Stimulated activated CD4-positive, alpha-beta T cell treated with anti-CD3 and anti-CD28 coated beads, Interleukin-15, amount 100 ng/mL, for 24 hours (primary cell): Measurements from ENCODE around the gene HSD17B7.
"Not testable (repeated sequence)": the region's sequence is repeated elsewhere in the genome, so short reads cannot be mapped to it uniquely, and the experiment has no call there.

ENCODE experiments used
- DNase-seq: peaks from one replicate; pipeline ENCODE4 v3.0.0-alpha.2; 2020

Gene HSD17B7, protein sequence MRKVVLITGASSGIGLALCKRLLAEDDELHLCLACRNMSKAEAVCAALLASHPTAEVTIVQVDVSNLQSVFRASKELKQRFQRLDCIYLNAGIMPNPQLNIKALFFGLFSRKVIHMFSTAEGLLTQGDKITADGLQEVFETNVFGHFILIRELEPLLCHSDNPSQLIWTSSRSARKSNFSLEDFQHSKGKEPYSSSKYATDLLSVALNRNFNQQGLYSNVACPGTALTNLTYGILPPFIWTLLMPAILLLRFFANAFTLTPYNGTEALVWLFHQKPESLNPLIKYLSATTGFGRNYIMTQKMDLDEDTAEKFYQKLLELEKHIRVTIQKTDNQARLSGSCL

DNA sequence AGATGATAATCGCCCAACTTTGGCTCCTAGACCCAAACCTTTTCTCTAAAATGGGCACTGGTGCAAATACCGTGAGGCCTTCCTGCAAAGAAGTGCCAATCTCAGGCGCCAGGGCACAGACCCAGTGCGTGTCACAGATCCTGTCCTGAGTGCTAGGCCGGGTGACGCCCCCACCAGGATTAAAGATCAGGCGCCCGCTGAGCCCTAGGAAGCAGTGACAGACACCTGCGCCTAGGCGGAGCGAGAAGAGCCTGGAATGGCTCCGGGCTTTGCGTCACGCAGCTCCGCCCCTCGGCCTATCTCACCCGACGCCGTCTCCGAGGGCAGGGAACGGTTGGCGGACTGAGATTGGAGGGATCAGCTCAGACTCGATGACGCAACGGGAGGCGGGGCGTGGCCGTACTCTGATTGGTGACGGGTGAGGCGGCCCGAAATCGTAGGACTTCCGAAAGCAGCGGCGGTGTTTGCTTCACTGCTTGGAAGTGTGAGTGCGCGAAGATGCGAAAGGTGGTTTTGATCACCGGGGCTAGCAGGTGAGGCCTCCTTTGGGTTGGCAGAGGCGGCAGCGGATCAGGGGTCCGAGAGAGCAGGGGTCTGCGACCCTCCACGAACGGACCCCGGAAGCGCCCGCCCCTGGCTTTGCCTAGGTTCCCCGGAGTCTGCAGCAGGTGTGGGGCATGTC lies at the start of gene HSD17B7:
TSS of gene HSD17B7 (plus strand) at position 400 of the 682 bp plus-strand sequence. CDS start at position 499, 99 bp downstream.
- DNase-seq, result peak; percentile 79

DNA sequence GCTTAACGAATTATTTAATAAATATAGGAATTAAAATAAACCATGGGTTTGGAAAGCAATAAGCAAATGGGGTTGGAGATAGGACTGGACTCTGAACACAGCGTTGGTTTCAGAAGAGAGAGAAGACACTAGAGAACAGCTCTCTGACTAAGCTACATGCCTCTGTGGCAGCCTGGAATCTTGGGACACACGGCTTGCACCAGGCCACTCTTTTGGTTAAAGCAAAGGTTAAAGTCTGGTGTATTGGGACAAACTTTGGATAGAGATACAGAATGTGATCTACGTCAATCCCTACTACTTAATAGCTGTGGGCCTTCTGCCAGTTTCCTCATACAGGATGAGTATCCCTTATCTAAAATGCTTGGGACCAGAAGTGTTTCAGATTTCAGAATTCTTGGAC lies 49.7 kb upstream of the HSD17B7 start:
- no peak for DNase-seq

DNA sequence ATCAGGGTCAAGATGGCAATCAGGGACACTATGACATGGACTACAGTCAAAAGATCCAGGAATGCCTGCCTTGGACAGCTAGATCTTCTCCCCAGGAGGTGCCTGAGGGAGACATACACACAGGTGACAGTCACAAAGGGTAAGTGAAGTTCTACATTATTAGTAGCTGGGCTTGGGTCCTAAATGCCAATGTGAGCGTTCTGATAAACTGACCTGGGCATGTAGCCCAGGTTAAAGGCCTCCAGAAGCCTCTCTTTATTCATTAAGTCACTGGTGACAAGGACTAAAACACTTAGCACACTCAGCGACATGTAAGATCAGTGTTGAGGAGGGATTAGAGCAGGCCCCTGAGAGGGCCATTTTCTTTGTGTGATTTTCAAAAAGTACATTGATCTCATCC lies 48.9 kb upstream of the HSD17B7 start:
- DNase-seq, result no peak

DNA sequence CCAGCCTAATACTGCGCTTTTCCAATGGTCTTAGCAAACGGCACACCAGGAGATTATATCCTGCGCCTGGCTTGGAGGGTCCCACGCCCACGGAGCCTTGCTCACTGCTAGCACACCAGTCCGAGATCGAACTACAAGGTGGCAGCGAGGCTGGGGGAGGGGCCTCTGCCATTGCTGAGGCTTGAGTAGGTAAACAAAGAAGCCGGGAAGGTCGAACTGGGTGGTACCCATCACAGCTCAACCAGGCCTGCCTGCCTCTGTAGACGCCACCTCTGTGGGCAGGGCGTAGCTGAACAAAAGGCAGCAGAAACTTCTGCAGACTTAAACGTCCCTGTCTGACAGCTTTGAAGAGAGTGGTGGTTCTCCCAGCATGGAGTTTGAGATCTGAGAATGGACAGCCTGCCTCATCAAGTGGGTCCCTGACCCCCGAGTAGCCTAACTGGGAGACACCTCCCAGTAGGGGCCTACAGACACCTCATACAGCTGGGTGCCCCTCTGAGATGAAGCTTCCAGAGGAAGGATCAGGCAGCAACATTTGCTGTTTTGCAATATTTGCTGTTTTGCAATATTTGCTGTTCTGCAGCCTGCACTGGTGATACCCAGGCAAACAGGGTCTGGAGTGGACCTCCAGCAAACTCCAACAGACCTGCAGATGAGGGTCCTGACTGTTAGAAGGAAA lies 44.1 kb upstream of the HSD17B7 start:
- DNase-seq, result not testable (repeated sequence)

DNA sequence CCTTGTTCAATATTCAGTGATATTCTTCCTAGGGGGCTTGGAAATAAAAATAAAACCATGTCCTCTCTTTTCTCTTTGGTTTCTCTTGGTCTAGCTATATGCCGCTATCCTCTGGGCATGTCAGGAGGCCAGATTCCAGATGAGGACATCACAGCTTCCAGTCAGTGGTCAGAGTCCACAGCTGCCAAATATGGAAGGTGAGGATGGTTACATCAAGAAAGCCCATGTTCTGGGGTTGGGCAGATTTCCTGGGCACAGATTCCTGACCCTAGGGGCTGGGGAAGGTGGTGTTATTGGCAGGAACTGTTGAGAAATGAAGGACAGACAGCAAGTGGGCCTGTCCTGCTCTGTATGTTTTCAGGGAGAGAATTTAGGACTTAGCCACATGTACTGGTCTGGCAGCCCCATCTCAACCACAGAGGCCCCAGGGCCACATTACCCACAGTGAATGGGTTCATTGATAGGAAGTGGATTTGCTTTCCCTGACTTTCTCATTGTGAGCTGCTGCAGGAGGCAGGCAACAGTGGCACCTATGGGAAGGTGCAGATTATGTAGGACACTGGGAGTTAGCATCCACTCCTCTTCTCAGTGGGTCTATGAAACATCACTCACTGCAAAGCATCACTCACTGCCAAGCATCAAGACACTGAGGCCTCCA lies 37.4 kb upstream of the HSD17B7 start:
- DNase-seq, result no peak

DNA sequence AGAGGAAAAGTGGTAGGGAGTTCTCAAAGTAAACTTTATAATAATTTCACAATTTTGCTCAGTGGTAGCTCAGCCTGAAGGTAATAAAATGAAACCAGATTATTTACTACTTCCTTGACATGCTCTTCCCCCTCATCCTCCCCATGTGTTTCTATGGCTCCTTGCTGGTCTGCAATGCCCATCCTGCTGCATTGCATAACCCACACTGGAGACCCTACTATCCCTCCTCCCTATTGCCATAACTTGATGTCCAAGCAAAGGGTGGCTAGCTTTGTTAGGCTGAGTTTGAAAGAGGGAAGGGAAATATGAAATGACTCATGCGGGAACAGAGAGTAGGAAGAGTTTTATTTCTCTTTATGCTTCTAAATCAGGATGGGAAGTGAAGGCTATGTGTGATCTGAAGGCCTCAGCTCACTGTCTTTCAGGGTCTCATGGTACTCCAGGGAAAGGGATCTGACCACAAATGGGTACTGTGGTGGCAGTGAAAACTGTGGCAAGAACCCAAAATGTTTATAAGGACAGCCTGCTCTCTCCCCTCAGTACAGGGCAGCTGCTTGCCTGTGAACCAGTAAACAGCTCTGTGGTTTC lies 36.4 kb upstream of the HSD17B7 start:
- DNase-seq, result no peak

DNA sequence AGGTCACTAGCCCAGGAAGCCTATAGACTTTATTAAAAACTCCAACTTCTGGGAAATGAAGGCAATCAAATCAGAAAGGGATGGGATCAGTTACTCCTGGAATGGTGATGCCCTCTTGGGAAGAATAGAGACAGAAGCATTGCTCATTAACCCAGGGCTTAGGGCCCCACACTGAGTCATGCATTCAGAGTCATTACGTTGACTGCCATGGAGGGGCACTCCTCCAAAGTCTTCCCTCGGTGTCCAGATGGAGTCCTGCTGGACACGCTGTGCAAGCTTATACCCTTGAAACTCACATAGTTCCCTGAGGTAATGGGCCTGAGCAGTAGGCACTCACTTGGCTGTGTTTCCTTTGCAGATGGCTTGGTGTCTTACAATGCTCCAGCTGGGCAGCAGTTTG lies 35.2 kb upstream of the HSD17B7 start:
- DNase-seq, result no peak

DNA sequence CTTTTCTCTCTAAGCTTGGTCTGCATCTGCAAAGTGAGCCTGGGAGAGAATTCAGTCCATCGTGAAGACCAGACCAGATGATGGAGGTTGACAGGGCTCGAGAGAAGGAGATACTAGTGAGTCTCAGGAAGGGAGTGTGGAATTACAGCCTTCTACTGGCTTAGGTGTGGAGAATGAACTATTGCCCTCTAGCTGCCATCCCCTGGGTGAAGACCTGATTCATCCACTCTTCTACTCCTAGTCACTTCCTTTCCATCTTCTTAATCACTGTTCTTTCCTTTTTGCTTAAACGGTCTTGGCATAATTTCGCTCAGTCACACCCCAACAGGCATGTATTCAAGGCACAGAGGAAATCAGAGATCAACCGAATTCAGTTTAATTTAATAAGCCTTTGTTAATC lies 34.0 kb upstream of the HSD17B7 start:
- DNase-seq, result no peak

DNA sequence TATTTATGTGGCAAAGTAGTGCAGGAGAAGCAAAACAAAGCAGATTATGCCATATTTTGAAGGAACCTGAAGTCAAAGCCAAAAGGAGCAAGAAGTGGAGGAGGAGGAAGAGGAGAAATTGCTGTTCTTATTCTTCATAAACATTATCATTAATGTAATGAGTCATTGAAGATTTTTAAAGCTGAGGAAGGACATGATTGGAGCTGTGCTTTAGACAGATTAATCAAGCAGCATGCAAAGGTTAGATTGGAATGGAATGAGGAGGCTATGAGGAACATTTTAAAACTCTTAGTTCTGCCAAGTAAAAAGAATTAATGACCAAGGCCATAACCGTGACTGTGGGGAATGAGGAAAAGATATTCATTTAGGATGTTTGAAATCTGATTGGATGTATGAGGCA lies 33.0 kb upstream of the HSD17B7 start:
- DNase-seq, result no peak

DNA sequence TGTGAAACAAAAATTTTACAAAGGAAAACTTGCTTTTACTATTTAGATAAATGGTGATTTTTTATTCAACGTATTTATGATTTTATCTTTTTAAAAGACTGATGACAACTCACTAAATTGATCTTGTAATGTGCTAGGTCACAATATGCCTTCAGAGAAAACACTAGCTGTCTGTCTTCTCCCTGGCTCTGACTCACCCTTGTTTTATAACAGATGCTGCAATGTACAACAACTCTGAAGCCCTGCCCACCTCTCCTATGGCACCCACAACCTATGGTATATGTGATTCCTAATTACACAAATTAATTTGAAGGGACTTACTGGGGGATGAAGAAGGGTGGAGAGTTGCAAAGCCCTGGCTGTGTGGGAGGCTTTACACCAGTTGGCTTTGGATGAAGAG lies 24.7 kb upstream of the HSD17B7 start:
- no peak for DNase-seq

DNA sequence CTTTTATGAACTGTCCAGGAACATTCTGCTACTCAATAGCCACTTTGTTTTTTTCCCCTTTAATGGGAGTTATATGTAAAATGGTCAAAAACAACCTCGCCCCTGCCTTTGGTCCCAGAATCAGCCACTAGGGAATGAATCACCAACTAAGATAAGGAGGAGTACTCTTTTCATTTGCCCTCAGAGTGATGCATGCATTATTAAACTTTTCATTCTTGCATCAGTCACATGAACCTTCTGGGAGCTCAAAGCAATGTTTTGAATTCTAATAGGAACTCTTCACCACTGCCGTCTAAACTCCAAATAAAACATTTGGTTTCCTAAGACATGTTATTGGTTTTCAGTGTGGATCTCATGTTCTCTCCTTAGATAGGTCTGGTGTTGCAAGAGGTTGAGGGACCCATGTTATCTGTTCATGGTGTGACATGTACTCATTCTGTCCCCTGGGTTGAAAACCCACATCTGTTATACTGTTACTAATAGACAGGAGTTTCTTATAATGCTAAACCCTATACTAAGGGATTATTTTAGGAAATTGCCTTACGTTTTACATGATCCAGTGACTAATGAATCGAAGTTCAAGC lies 17.8 kb upstream of the HSD17B7 start:
- DNase-seq, result no peak

DNA sequence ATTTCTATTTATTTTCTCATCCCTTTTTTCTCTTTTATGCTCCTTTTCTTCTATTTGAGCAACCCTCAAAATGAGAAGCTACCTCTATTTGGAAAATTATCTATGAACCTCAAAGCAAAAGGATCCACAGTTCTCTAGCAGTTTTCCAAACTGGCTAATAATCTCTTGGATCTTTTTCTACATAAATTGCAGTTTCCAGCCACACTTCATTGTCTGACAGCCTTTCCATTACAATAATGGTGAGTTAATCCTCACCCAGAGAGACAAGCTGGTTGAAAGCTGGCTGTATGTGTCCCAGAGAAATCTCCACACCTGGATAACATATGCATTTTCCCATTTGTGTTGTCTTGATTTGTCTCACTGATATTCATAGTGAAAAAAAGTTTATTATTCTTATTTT lies 16.5 kb upstream of the HSD17B7 start:
- DNase-seq, result no peak

DNA sequence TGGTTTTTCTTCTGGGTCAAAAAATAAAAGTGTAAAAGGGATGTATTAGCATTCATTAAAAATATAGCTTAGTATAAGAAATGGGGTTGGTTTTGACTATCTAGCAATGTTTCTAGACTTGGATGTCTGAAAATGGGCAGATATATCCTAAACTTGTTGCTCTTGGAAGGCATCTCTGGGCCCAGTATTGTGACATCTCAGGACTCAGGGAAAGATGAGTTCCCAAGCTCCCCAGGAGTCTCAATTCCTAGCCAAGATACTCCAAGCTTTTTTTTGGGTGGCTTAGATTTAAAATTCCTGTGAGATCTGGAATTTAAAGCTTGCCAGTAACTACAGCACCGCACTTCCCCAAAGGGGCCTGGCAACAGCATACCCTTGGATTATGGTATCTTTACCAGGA lies 11.5 kb upstream of the HSD17B7 start:
- no peak for DNase-seq

DNA sequence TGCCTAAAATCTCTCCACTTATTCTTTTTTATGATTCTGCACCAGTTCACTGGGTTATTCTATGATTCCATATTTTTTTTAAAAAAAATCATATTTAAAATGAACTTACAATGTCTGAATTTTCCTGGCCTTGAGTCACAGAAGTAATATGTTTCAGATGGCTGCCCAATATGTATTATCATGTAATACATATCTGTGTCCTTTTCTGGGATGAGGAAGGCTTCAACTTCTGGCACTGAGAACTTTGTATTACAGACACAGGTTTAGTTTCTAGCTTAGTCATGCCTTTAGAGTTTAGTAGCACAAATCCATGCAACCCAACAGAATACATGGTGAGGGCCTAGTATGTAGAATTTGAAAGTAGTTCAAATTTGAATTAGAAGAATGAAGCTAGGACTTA lies 7.8 kb upstream of the HSD17B7 start:
- DNase-seq, result no peak

DNA sequence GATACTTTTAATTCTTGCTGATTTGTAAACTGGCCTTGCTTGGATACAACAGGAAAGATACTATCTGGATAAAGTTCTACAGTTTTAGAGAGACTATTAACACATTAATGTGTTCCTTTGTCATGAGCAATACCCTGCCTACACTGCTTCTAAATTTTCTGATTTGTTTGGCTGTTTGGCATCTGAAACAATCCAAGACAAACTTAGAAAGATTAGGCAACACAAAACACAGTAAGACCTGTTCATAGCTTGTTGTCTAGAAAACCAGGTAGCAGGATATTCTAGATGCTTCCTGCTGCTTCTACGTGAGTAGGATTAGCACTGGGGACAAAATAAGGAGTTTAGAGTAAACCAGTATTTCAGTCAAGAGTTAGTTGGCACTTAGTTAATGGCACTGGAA lies 5.6 kb upstream of the HSD17B7 start:
- not testable (repeated sequence) for DNase-seq

DNA sequence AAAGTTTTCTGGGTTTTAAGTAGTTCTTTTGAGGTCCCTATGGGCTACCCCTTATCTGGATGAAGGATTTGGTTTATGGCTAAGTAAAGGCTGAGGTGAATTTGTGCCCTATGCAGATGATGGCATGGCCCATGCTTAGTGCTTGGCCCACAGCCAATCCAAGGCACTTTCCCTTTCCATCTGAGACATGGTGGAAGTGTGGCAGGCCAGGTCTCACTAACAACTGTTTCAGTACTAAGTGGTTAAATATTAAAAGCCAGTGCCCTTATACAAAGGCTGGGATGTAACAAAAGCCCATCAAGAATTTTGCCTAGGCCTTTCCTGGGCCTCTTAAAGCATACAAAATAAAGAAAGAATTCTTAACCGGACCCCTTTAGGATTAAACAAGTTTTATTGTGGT lies 1.7 kb upstream of the HSD17B7 start:
- DNase-seq, result peak; percentile 5

DNA sequence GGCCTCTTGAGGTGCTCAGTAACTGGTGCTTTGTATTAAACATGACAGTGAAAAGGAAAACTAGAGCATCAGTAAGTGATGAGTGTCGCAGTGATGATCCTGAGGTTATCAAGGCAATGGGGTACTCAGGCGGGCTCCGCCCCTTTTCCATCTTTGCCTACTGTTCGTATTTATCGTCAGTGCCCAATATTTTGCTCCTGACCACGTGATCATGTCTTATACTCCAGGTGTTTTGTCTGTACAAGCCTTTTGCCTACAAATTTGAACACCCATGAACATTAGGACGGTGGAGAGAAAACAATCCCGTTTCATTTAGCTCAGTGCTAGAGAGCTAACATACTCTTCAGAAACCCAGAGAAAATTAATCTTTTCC lies 469 bp downstream of the HSD17B7 start:
- DNase-seq, result not testable (repeated sequence)

DNA sequence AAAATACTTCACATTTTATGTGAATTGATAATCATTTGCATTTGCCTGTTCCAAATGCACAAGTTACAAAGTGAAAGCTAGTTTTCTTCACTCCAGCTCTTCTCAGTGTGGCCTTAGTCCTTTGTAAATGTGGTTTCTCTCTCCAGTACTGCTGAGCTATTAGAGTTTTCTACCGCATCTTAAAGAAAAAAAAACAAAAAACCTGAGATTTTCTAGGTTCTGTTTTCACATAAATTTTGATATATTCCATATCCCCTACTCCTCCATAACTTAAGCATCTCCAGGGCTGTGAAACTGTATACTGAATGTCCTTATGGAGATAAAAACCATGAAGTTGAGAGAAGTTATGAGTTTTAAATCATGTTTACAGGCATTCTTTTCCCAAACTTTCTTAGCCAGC lies 3.8 kb downstream of the HSD17B7 start:
- DNase-seq, result not testable (repeated sequence)

DNA sequence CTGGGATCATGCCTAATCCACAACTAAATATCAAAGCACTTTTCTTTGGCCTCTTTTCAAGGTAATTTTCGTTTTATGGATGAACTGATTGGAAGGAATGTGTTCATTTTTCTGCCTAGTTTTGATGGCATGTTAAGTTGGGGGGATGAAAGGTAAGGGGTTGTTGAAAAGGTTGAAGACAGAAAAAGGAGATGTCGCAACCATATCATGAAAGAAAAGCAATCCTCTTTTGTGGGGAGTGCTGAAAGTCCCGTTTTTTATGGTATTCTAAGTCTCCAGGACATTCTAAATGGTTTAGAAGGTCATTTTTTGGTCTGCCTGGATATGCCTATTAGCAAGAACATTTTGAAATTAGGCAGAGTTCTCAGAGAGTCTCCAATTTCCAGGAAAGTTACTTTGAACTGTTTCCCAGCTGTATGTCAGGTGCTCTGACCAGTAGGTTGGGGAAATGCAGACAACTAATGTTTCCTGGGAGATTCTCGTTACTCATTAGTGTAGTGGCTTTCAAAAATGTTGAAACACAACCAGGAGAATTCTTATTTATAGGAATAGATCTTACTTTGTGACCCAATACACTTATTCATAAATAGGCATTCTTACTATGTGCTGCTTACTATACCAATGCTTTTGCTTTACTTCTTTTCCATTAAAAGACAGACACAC lies 6.2 kb downstream of the HSD17B7 start:
- not testable (repeated sequence) for DNase-seq

DNA sequence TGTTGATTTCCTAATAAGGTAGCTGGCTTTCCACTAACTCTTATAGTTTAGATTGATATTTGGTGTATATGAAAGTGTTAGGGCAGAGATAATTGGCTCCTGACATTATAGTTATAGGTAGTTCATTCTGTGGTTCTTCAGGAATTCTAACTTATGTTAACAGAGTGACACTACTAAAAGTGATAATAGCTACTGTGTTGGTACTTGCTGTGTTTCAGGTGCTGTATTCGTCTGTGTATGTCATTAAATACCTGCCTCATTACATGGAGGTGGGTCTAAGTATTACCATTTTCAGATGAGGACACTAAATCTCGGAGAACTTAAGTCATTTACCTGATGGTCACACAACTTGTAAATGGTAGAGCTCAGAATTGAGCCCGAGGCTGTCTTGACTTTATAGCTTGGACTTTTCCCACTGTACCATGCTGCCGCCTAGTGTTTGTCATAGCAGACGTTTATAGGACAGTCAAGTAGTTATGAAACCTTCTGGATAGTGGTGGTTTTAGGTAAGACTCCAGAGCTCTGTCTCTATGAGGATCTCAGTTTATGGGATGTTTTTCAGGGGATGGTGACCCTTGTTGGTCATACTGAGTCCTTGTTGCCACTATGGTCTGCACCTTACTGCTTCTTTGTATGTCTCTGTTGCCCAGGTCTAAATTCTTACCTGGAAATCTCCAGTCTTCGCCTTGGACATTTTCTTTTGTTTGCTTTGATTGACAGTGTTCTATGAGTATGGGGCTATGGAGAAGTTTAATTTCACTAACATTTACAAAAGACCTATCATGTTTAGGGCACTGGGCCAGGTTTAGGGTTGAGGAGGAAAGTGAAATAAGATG lies 9.7 kb downstream of the HSD17B7 start:
- not testable (repeated sequence) for DNase-seq

DNA sequence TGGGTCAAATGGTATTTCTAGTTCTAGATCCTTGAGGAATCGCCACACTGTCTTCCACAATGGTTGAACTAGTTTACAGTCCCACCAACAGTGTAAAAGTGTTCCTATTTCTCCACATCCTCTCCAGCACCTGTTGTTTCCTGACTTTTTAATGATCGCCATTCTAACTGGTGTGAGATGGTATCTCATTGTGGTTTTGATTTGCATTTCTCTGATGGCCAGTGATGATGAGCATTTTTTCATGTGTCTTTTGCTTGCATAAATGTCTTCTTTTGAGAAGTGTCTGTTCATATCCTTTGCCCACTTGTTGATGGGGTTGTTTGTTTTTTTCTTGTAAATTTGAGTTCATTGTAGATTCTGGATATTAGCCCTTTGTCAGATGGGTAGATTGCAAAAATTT lies 17.0 kb downstream of the HSD17B7 start:
- not testable (repeated sequence) for DNase-seq
